Activated naive CD4-positive, alpha-beta T cell treated with Interleukin-2 at 50 U/mL for 16 hours (primary cell): ENCODE measurements around the gene CD59.
"Not testable (repeated sequence)": the region's sequence is repeated elsewhere in the genome, so short reads cannot be mapped to it uniquely, and the experiment has no call there.

Experiments
- DNase-seq: peaks from one replicate; pipeline ENCODE4 v3.0.0-alpha.2; 2020

Gene CD59

GRCh38 chr11:33692013-33692504, 44.2 kb downstream of the CD59 start:
- no peak for DNase-seq

GRCh38 chr11:33691066-33691864, 45.0 kb downstream of the CD59 start:
- DNase-seq, result no peak

- DNase-seq, result no peak
Observed at GRCh38 chr11:33690290-33691065, 45.7 kb downstream of the CD59 start.

GRCh38 chr11:33689501-33689900, 46.7 kb downstream of the CD59 start:
- no peak for DNase-seq

- DNase-seq, result no peak
Observed at GRCh38 chr11:33689085-33689484, 47.1 kb downstream of the CD59 start.

- DNase-seq, result no peak
Observed at GRCh38 chr11:33687733-33688479, 48.3 kb downstream of the CD59 start.

- no peak for DNase-seq
Observed at GRCh38 chr11:33685082-33685481, 51.1 kb downstream of the CD59 start.

- no peak for DNase-seq
Observed at GRCh38 chr11:33684003-33684706, 52.1 kb downstream of the CD59 start.

- no peak for DNase-seq
Observed at GRCh38 chr11:33682446-33682845, 53.8 kb downstream of the CD59 start.

GRCh38 chr11:33682019-33682418, 54.2 kb downstream of the CD59 start:
- DNase-seq, result no peak

GRCh38 chr11:33678616-33679015, 57.6 kb downstream of the CD59 start:
- DNase-seq, result not testable (repeated sequence)

GRCh38 chr11:33674035-33674814, 62.0 kb downstream of the CD59 start:
- no peak for DNase-seq

GRCh38 chr11:33672273-33672672, 64.0 kb downstream of the CD59 start:
- DNase-seq, result no peak

GRCh38 chr11:33670250-33671011, 65.8 kb downstream of the CD59 start:
- no peak for DNase-seq

GRCh38 chr11:33669598-33670249, 66.5 kb downstream of the CD59 start:
- DNase-seq, result no peak

GRCh38 chr11:33668951-33669596, 67.1 kb downstream of the CD59 start:
- DNase-seq, result no peak

- no peak for DNase-seq
Observed at GRCh38 chr11:33668468-33668825, 67.8 kb downstream of the CD59 start.

- DNase-seq, result no peak
Observed at GRCh38 chr11:33667819-33668467, 68.3 kb downstream of the CD59 start.

GRCh38 chr11:33665350-33666106, 70.7 kb downstream of the CD59 start:
- no peak for DNase-seq
